Activated T-helper 1 cell treated with Interleukin-2 at 50 U/mL for 16 hours (primary cell): ENCODE measurements around the gene SPATA45.
"Not testable (repeated sequence)": the region's sequence is repeated elsewhere in the genome, so short reads cannot be mapped to it uniquely, and the experiment has no call there.

ENCODE experiments used
- DNase-seq: peaks from one replicate; pipeline ENCODE4 v3.0.0-alpha.2; 2020; ENCODE audit warnings: low read depth

SPATA45 gene

DNA sequence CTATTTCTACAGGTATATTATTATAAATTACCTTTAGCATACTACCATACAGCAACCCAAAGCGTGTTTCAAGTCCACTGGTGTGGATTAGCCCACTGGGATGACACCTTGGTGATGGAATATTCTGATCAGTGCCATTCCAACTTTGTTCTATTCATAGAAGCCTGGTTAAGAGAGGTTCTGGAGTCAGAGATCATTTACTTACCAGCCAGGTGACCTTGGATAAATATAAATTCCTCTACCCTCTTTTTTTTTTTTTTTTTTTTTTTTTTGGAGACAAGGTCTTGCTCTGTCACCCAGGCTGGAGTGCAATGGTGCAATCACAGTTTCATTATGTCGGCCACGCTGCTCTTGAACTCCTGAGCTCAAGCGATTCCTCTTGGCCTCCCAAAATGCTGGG is at the start of gene SPATA45:
TSS of gene SPATA45 (minus strand) at position 101 of the 400 bp plus-strand sequence. CDS start 11,500 bp downstream, outside the sequence.
- no peak for DNase-seq

DNA sequence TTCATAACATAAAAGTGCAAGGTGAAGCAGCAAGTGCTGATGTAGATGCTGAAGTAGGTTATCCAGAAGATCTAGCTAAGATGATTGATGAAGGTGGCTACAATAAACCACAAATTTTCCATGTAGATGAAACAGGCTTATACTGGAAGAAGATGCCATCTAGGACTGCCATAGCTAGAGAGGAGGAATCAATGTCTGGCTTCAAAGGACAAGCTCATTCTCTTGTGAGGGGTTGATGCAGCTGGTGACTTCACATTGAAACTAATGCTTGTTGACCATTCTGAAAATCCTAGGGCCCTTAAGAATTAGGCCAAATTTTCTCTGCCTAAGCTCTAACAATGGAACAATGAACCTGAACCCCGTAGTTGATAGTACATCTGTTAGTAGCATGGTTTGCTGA is 44.7 kb upstream of the SPATA45 start:
- DNase-seq: no peak

- no peak for DNase-seq
These were observed 37.1 kb upstream of the SPATA45 start for GRCh38 chr1:212884592-212884991.

GRCh38 chr1:212879947-212880690 is 32.7 kb upstream of the SPATA45 start:
- DNase-seq: no peak

- DNase-seq: no peak
These were observed 31.0 kb upstream of the SPATA45 start for GRCh38 chr1:212878418-212878817.

DNA sequence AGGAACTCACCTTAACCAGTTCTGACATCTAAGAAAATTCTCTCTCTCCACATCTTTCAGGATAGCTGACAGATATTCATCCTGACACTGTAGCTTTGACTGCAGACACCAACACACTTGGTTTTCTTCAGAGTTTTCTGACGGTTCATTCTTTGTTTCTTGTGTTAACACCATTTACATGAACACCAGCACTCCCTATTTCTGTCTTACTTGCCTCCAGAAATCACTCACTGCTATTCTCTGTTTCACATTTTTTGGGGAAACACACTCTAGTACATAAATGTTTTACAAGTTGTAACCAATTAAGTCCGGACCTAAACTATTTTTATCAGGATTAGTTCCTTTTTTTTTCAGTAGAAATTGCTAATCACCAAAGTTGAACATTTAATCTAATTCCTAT is 26.1 kb upstream of the SPATA45 start:
- no peak for DNase-seq

GRCh38 chr1:212871976-212872375 is 24.5 kb upstream of the SPATA45 start:
- DNase-seq: no peak

DNA sequence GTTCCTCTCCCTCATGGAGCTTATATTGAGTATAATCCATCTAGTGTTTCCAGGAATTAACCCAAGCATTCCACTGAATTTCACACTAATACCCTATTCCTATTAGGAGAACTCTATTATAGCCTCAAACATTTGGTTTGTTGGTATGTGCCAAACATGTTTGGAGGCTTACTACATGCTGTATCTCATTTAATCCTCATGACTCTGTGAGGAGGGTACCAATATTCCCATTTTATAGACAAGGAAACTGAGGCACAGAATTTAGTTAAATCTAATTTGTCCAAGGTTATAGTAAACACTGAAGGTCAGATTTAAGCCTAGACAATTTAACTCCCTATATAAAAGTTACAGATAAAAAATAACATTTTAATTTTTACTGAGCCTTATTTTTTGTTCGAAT is 19.7 kb upstream of the SPATA45 start:
- DNase-seq: no peak

GRCh38 chr1:212864201-212864600 is 16.8 kb upstream of the SPATA45 start:
- DNase-seq: no peak

GRCh38 chr1:212863345-212863744 is 15.9 kb upstream of the SPATA45 start:
- DNase-seq: not testable (repeated sequence)

DNA sequence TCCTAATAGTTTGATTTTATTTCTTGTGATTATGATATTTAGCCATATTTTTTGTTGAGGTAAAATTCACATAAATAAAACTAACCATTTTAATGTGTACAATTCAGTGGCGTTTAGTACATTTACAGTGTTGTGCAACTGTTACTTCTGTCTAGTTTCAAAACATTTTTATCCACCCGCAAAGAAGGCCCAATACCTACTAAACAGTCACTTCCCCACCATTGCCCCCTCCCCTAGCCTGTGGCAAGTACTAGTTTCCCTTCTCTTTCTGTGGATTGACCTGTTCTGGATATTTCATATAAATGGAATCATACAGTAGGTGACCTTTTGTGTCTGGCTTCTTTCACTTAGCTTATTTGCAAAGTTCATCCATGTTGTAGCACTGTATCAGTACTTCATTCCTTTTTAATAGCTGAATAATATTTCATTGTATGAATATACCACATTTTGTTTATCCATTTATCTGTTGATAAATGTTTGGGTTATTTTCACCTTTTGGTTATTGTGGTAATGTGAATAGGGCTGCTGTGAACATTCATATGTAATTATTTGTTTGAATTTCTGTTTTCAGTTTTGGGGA is 14.8 kb upstream of the SPATA45 start:
- DNase-seq: no peak

- DNase-seq: no peak
These were observed 13.5 kb upstream of the SPATA45 start for GRCh38 chr1:212860713-212861581.

GRCh38 chr1:212858461-212859265 is 11.2 kb upstream of the SPATA45 start:
- DNase-seq: no peak

DNA sequence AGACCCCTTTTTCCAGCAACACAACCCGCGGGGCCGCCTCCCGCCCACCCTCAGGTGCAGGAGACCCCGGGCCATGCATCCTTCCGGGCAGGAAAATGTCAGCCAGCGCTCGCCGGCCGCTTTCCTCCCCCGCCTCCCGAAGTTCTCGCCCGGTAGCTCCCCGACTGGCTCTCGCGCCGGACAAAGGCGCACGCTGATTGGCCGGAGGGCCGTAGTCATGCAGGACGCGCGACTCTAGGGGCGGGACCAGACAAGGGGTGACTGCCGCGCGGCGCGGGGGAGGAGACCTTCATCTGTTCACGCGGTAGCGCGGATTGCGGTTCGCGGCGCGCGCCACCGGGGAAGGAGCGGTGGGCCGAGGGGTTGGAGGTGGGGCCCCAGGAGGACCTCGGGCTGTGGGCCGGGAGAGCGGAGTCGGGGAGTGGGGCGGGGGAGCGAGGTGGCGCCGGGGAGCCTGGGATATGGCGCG is 10.6 kb upstream of the SPATA45 start, which contains the start of gene FLVCR1:
TSS of gene FLVCR1 (plus strand) at position 284 of the 469 bp plus-strand sequence. CDS start at position 462, 178 bp downstream.
- peak; percentile 85 for DNase-seq

DNA sequence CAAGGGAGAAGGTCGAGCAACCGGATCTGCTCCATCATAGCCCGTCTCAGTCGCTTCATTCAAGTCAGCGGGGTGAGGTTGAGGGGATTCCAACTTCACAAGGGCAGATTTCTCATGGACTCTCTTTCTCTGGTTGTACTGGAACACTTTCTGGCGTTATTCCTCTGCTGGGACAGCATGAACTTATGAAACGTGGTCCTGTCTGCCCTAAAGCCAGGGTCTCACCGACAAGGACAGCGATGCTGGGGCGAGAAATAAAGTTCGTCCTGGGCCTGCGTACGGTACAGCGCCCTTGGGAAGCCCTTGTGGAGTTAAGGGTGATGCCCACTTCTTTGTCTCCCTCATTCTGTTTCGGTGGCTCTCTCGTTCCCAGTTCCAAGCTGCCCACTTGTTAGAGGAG is 9.3 kb upstream of the SPATA45 start:
- DNase-seq: no peak

DNA sequence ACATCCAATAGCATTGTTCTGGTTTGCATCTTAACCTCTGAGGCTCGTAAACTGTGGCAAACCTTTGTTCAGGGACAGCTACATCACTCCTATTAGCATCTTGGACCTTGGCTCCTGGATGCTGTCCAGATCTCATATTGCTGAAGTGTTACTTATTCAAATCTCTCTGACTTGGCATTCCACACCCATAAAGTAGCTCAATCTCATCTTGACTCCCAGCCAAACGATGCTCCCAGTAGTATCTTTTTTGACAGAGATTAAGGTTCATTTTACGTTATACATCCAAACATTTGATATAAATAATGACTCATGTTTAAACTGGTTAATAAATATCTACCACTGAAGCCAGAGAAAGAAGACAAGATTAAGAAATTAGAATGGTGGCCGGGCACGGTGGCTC is 6.2 kb upstream of the SPATA45 start:
- DNase-seq: no peak

DNA sequence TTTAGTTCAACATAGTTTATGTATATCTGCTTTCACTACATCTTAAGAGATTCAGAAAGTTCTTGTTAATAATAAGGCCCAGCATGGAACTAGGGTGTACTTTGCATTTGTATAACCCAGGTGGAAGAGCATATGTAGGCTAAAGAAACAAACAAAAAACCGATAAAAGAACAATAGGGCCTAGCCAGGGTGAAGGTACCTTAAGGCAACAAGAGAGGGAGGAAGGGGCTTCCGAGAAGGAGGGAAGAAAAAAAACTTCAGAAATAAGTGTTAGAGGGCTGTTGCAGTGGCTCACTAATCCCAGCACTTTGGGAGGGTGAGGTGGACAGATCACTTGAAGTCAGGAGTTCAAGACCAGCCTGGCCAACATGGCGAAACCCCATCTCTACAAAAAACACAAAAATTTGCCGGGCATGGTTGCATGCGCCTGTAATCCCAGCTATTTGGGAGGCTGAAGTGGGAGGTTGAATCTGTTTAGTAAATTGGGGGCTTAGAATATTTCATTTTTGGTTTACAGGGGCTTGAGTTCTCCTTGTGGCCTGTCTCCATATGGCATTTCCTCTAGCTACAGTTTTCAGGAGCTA is 4.7 kb upstream of the SPATA45 start:
- DNase-seq: no peak

DNA sequence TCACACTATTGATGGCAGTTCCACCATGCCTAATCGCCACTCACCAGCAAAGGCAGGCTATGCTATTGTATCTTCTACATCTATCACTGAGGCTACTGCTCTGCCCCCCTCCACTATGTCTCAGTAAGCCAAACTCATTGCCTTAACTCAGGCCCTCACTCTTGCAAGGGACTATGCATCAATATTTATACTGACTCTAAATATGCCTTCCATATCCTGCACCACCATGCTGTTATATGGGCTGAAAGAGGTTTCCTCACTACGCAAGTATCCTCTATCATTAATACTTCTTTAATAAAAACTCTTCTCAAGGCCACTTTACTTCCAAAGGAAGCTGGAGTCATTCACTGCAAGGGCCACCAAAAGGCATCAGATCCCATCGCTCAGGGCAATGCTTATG is 2.9 kb downstream of the SPATA45 start:
- not testable (repeated sequence) for DNase-seq

- DNase-seq: no peak
These were observed 9.3 kb downstream of the SPATA45 start for GRCh38 chr1:212838145-212838544.

DNA sequence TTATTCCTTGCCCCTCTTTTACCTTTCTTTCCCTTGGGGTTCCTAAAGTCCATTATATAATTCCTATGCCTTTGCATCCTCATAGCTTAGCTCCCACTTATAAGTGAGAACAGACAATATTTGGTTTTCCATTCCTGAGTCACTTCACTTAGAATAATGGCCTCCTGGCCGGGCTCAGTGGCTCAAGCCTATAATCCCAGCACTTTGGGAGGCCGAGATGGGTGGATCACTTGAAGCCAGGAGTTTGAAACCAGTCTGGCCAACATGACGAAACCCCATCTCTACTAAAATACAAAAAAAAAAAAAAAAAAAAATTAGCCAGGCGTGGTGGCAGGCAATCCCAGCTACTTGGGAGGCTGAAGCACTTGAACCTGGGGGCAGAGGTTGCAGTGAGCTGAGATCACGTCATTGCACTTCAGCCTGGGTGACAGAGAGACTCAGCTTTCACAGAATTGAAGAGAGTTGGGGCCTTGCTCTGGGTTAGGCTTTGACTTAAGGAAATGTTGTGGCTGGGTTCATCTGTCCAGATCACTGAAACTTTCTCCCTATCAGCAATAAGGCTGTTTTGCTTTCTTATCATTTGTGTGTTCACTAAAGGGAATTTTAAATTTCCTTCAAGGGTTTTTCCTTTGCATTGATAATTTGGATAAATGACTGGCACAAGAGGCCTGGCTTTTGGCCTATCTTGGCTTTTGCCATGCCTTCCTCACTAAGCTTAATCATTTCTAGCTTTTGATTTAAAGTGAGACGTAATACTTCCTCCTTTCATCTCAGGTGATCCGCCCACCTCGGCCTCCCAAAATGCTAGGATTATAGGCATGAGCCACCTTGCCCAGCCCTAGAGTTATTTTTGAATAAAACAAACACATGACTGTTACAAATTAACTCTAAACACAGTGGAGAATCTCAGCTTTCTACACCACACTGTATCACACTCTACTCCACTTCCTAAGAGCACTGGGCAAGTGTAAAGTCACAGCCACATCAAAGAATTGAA is 13.9 kb downstream of the SPATA45 start:
- not testable (repeated sequence) for DNase-seq
